PFSK-1 (cell line): ENCODE measurements around the gene NOXA1.

Source experiments
- FOXP2 ChIP-seq: optimal IDR thresholded peaks from 2 replicates; pipeline ENCODE3; 2011; ENCODE audit warnings: borderline replicate concordance, control low read depth, inconsistent platforms; ENCODE audit not compliant: insufficient read depth; ENCODE audit errors: extremely low read length, extremely low read depth
- POLR2AphosphoS5 ChIP-seq: IDR thresholded peaks from 2 replicates; pipeline ENCODE4 v1.6.1; 2012; ENCODE audit warnings: low read depth, mild to moderate bottlenecking, control low read depth, low read length, moderate library complexity
- SIN3A ChIP-seq: IDR thresholded peaks from 2 replicates; pipeline ENCODE4 v1.6.1; 2012; ENCODE audit warnings: mild to moderate bottlenecking, low read length, moderate library complexity, borderline replicate concordance; ENCODE audit not compliant: insufficient read depth
- TAF1 ChIP-seq: IDR thresholded peaks from 2 replicates; pipeline ENCODE4 v1.6.1; 2012; ENCODE audit warnings: low read length, control low read depth, borderline replicate concordance; ENCODE audit not compliant: insufficient read depth
- TF ChIP-seq, protein P1 (sequence below), 2 experiments: IDR thresholded peaks; 2 replicates each; pipeline versions ENCODE4 v1.6.1 to v1.8.0; 2011 to 2012; ENCODE audit warnings: low read depth in 2 of 2, low read length in 2 of 2, control low read depth in 1 of 2, inconsistent platforms in 1 of 2, mild to moderate bottlenecking in 1 of 2, moderate library complexity in 1 of 2; ENCODE audit not compliant: insufficient read depth in 1 of 2

The NOXA1 gene

DNA sequence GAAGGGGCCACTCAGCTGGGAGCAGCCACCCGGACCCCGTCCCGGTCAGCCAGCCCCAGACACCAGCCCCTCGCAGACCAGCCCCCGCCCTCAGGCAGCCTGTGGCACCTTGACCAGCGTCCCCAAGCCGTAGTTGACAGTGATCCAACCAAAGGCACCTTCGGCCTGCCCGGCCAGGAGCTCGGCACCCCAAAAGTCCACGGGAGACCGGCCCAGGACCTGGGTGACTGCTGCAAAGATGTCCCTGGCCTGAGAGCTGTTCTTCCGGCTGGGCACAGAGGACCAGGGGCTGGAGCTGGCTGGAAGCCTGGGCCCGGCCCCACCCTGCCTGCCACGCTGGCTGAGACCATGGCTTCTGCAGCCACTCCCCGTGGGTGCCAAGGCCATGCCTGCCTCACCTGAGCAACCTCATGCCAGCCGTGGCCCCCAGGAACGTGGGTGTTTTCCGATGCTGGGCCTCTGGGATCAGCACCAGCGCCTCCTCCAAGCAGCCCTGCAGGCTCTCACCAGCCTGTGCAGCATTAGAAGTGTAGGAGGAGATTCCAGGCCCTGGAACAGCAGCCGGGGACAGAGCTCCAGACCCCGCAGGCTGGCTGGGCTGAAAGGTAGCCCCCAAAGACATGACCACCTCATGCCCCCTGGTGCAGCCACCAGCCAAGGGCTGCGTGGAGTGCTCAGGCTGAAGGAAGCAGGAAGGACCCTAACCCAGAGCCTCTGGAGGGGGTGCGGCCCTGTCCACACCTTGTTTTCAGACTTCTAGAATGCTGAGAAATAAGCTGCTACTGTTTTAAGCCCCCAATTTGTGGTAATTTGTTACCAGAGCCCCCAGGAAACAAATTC is 13.8 kb downstream of the NOXA1 start:
- no peak for TF ChIP-seq TAF1
- TF ChIP-seq POLR2AphosphoS5: no peak

DNA sequence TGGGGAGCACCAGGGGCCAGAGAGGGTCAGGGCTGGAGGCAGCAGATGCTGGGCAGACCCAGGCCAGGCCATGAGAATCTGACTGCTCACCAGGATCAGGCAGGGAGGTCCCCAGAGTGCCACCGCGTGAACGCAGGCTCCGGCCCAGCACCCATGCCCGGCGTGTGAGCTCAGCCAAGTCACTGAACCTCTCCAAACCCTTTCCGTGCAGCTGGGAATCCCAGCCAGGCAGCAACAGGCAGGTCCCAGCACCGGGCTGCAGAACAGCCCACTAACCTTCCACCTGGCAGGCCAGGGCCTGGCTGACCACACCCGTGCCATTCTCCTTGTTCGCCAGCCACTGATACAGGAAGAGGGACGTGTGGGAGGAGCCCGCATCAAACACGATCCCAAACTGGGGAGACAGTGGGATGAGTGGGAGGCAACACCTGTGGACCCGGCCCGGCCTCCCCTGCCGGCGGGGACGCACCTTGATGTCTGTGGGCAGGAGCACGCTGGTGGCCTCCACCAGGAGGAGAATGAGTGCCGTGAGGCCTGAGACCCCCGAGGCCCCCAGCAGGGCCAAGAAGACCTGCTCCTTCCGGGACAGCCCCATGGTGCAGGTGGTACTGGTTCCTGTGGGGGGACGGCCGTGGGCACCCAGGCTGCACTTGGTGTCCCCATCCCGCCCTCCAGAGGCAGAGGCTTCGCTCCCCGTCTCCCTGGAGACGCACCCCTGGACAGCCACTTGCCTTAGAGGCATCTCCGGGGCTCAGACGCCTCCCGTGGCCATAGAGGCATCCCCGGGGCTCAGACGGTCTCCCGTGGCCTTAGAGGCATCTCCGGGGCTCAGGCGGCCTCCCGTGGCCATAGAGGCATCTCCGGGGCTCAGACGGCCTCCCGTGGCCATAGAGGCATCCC is 14.7 kb downstream of the NOXA1 start:
- TF ChIP-seq, protein P1, sequence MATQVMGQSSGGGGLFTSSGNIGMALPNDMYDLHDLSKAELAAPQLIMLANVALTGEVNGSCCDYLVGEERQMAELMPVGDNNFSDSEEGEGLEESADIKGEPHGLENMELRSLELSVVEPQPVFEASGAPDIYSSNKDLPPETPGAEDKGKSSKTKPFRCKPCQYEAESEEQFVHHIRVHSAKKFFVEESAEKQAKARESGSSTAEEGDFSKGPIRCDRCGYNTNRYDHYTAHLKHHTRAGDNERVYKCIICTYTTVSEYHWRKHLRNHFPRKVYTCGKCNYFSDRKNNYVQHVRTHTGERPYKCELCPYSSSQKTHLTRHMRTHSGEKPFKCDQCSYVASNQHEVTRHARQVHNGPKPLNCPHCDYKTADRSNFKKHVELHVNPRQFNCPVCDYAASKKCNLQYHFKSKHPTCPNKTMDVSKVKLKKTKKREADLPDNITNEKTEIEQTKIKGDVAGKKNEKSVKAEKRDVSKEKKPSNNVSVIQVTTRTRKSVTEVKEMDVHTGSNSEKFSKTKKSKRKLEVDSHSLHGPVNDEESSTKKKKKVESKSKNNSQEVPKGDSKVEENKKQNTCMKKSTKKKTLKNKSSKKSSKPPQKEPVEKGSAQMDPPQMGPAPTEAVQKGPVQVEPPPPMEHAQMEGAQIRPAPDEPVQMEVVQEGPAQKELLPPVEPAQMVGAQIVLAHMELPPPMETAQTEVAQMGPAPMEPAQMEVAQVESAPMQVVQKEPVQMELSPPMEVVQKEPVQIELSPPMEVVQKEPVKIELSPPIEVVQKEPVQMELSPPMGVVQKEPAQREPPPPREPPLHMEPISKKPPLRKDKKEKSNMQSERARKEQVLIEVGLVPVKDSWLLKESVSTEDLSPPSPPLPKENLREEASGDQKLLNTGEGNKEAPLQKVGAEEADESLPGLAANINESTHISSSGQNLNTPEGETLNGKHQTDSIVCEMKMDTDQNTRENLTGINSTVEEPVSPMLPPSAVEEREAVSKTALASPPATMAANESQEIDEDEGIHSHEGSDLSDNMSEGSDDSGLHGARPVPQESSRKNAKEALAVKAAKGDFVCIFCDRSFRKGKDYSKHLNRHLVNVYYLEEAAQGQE (IDR thresholded peaks at IDR 0.05; ENCODE audit: insufficient read depth in 1 of 2, low read depth in 2 of 2, low read length in 2 of 2): no peak
- TF ChIP-seq POLR2AphosphoS5 (no peak), FOXP2 (no peak), SIN3A (no peak), TAF1 (no peak)

DNA sequence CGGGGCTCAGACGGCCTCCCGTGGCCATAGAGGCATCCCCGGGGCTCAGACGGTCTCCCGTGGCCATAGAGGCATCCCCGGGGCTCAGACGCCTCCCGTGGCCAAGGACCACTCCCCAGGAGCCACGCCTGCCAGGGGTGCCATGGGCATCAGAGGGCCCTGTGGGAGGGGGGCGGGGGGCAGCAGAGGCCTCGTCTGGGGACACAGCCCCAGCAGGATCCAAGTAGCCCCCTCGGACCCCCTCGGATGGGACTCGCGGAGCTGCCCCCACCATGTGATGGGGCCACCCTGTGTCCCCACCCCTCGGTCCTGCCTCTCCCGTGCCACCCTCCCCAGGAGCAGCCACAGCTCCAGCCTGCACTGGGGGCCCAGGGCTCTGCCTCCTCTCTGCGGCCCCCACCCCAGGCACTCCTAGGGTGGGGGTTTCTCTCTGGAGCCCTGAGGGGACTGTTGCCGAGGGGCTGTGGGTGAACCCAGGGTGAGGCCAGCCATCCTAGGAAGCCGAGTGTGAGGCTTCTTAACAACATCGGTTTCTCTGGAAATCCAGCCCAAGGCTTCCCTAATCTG is 15.5 kb downstream of the NOXA1 start:
- no peak for TF ChIP-seq FOXP2
- TF ChIP-seq POLR2AphosphoS5: no peak
- TF ChIP-seq SIN3A: no peak
- TF ChIP-seq, protein P1 (IDR thresholded peaks at IDR 0.05; ENCODE audit: insufficient read depth in 1 of 2, low read depth in 2 of 2, low read length in 2 of 2): no peak
- no peak for TF ChIP-seq TAF1

DNA sequence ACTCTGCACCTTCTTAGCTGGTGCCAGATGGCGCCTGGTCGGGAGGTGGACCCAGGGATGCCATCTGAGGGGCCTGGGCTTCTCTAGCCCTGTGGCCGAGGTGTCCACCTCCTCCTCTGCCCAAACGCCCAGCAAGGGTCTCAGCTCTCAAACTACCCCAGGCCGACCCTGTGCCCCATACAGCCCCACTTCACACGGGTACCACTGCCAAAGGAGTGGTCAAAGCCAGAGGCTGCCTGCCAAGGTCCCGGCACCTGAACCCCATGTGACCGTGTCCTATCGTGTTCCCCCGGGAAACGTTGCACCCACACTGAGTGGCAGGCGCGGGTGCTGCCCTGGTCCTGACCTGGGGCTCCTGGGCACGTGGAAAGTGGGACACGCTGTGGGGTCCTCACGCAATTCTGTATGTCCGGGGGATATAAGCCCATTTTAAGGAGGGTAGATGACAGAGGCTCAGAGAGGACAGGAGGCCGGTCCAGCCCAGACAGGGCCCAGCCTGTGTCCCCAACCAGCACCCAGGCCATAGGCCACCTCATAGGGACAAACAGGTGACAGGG is 16.0 kb downstream of the NOXA1 start:
- TF ChIP-seq TAF1 (no peak), POLR2AphosphoS5 (no peak), SIN3A (no peak), FOXP2 (no peak)

DNA sequence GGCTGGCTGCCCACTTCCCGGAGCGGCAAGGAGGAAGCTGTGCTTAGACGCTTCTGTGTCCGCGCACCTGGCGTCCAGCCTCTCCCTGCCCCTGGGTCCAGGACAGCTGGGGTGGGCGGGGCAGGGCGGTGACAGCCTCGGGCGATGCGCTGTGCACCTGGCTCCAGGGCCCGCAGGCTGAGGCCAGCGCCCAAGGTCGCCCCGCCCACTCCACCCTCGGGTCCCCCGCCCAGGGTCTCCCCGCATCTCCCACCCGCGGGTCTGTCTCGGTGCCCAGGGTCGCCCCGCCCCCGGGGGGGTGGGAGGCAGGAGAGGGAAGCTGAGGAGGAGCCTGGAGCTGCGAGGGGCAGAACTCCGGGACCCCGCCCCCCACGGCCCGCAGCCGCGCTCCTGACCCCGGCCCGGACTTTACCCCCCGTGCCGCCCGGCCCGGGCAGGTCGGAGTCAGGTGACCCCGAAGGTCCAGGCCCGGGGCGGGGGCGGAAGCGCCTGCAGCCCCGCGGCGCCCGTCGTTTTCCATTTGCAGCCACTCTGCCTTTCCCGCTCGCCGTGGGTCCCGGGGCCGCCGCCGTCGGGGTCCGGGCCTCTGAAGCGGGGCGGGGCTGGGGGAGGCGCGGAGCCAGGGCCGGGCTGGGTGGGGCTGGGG is 18.2 kb downstream of the NOXA1 start, which contains the start of gene ENTPD8:
TSS of gene ENTPD8 (minus strand) at position 69 of the 646 bp plus-strand sequence. CDS start 3,072 bp downstream, outside the sequence.
- no peak for TF ChIP-seq TAF1
- no peak for TF ChIP-seq POLR2AphosphoS5
- TF ChIP-seq FOXP2: no peak
- TF ChIP-seq SIN3A: no peak; the same call in 1 of the 2 replicates
- TF ChIP-seq, protein P1 (IDR thresholded peaks at IDR 0.05; ENCODE audit: insufficient read depth in 1 of 2, low read depth in 2 of 2, low read length in 2 of 2): no peak
